SKM-1 treated with dmso at 0.1 percent for 144 hours (cell line): ENCODE results near the gene ZBTB8A.

ENCODE experiments used
- DNase-seq: peaks from one replicate; lab custom pipeline; 2025; ENCODE audit not compliant: unreplicated experiment; lab: John Stamatoyannopoulos, UW

Gene ZBTB8A

DNA sequence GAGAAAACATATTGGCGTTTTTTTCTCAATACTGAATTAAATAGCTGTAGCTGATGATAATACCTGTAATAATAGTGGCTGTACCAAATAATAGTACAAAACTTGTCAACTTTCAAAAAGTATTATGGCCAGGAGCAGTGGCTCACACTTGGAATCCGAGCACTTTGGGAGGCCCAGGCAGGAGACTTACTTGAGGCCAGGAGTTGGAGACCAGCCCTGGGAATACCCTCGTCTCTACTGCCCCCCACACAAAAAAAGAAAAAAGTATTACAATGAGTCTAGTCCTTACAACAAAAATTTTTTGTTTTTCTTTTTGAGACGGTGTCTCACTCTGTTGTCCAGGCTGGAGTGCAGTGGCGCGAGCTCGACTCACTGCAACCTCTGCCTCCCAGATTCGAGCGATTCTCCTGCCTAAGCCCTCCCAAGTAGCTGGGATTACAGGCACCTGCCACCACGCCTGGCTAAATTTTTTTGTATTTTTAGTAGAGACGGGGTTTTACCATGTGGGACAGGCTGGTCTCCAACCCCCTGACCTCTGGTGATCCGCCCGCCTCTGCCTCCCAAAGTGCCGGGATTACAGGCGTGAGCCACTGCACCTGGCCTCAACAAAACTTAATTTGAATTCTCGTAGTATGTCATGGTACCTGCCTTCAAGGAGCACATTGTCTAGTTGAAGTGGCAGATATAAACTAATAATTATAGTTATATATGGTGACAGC, 113.2 kb downstream of the ZBTB8A start:
- DNase-seq = no peak
